Measurements from ENCODE around the gene ANO6. TPM values are rescaled to one million over a fixed set of nuclear protein-coding genes. Genes with fewer than 3 reads are reported as not detected.

Gene ANO6
- total and polyA plus RNA-seq, 4 donors: 18.6 to 52.3 (median 29.1) TPM

DNA sequence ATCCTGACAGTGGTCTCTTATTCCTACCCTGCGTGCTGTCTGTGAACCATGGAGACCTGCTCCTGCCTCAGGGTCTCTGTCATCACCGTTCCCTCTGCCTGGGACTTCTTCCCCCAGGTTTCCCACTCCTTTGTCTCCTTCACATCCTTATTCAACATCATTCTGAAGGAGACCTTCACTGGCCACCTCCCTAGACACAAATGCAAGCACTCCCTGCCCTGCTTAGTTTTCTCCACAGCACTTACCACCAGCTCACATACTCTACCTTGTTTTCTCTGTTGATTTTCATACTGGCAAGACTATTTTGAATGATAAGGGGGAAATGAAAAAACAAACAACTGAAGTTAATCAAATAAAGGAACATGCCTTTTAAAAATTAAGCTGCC, 192.8 kb downstream of the ANO6 start (continued):
- no peak for TF ChIP-seq REST (IDR thresholded peaks at IDR 0.05)

GRCh38 chr12:45409966-45410365, 194.1 kb downstream of the ANO6 start:
- no peak overlapping the region for H3K4me3 ChIP-seq (ENCODE audit: low read depth in 1 of 3, low read length in 3 of 3)
- peaks cover 7 to 26% (median 23%) of the 10 kb centered on the region in 4 donors for H3K4me1 ChIP-seq (ENCODE audit: control insufficient read depth in 4 of 4, insufficient read depth in 4 of 4, low read length in 3 of 4)
- H3K27me3 ChIP-seq (ENCODE audit: control insufficient read depth in 4 of 4, insufficient read depth in 4 of 4, low read length in 3 of 4): no peaks in the 10 kb centered on the region
- no peak for DNase-seq (ENCODE audit: low spot score)
- 95% methylated on average over 7 of the region's 7 CpGs for WGBS
- no peaks in the 10 kb centered on the region for H3K9me3 ChIP-seq (ENCODE audit: control insufficient read depth in 4 of 4, low read length in 3 of 4)
- H3K9ac ChIP-seq (ENCODE audit: low read depth in 1 of 2, low read length in 2 of 2): no peak overlapping the region
- TF ChIP-seq, protein P1, sequence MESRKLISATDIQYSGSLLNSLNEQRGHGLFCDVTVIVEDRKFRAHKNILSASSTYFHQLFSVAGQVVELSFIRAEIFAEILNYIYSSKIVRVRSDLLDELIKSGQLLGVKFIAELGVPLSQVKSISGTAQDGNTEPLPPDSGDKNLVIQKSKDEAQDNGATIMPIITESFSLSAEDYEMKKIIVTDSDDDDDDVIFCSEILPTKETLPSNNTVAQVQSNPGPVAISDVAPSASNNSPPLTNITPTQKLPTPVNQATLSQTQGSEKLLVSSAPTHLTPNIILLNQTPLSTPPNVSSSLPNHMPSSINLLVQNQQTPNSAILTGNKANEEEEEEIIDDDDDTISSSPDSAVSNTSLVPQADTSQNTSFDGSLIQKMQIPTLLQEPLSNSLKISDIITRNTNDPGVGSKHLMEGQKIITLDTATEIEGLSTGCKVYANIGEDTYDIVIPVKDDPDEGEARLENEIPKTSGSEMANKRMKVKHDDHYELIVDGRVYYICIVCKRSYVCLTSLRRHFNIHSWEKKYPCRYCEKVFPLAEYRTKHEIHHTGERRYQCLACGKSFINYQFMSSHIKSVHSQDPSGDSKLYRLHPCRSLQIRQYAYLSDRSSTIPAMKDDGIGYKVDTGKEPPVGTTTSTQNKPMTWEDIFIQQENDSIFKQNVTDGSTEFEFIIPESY (IDR thresholded peaks at IDR 0.05): no peak
- TF ChIP-seq RAD21 (IDR thresholded peaks at IDR 0.05): no peak
- no peak for TF ChIP-seq HNF4A (conservative IDR thresholded peaks at IDR 0.05)
- no peak for TF ChIP-seq GABPA (IDR thresholded peaks at IDR 0.05 in 1 of 2, conservative IDR thresholded peaks at IDR 0.05 in 1 of 2)
- H3K27ac ChIP-seq (ENCODE audit: low read depth in 1 of 2, low read length in 2 of 2): no peak overlapping the region
- H3K36me3 ChIP-seq (ENCODE audit: control insufficient read depth in 4 of 4, insufficient read depth in 3 of 4, low read depth in 1 of 4, low read length in 3 of 4): peaks cover 1 to 24% (median 16%) of the 10 kb centered on the region in 4 donors

GRCh38 chr12:45411626-45412025, 195.7 kb downstream of the ANO6 start:
- no peak overlapping the region for H3K27ac ChIP-seq (ENCODE audit: low read depth in 1 of 2, low read length in 2 of 2)
- H3K4me1 ChIP-seq (ENCODE audit: control insufficient read depth in 4 of 4, insufficient read depth in 4 of 4, low read length in 3 of 4): peaks cover 7 to 25% (median 21%) of the 10 kb centered on the region in 4 donors
- no peaks in the 10 kb centered on the region for H3K9me3 ChIP-seq (ENCODE audit: control insufficient read depth in 4 of 4, low read length in 3 of 4)
- H3K27me3 ChIP-seq (ENCODE audit: control insufficient read depth in 4 of 4, insufficient read depth in 4 of 4, low read length in 3 of 4): no peaks in the 10 kb centered on the region
- H3K36me3 ChIP-seq (ENCODE audit: control insufficient read depth in 4 of 4, insufficient read depth in 3 of 4, low read depth in 1 of 4, low read length in 3 of 4): peaks cover 1 to 24% (median 20%) of the 10 kb centered on the region in 4 donors
- no peak for DNase-seq (ENCODE audit: low spot score)
- H3K9ac ChIP-seq (ENCODE audit: low read depth in 1 of 2, low read length in 2 of 2): no peak overlapping the region
- TF ChIP-seq, protein P1 (IDR thresholded peaks at IDR 0.05): no peak
- no peak for TF ChIP-seq YY1 (IDR thresholded peaks at IDR 0.05)
- no peak for TF ChIP-seq FOXA2 (IDR thresholded peaks at IDR 0.05)
- TF ChIP-seq CTCF (IDR thresholded peaks at IDR 0.05; ENCODE audit: low read depth, low read length, missing input control): no peak
- TF ChIP-seq FOXA1 (IDR thresholded peaks at IDR 0.05): no peak
- H3K4me3 ChIP-seq (ENCODE audit: low read depth in 1 of 3, low read length in 3 of 3): no peak overlapping the region
- 98% methylated on average over 7 of the region's 7 CpGs for WGBS

All from liver (tissue), 9 donors.